H1 (cell line): ENCODE measurements around the gene ZC3H12C. TPM values are rescaled to one million over a fixed set of nuclear protein-coding genes. Genes with fewer than 3 reads are reported as not detected.
A peak's percentile ranks its signal among the peaks of the same experiment; 100 is the strongest.

Source experiments
- ATF2 ChIP-seq: IDR thresholded peaks from 2 replicates; pipeline ENCODE4 v1.6.1; 2012; ENCODE audit warnings: low read length, inconsistent platforms
- CBX8 ChIP-seq: fragments of 300-800, 300-1000 bp; sonication (generic); IDR thresholded peaks from 2 replicates; pipeline ENCODE4 v1.7.1; 2016; ENCODE audit warnings: low read depth, low read length, borderline replicate concordance
- CEBPB ChIP-seq: IDR thresholded peaks from 2 replicates; pipeline ENCODE4 v1.6.1; 2012; ENCODE audit warnings: low read depth, low read length
- CHD1 ChIP-seq: IDR thresholded peaks from 2 replicates; pipeline ENCODE4 v1.6.1; 2012; ENCODE audit warnings: low read depth, low read length, improper control_type of control experiment
- EGR1 ChIP-seq: IDR thresholded peaks from 2 replicates; pipeline ENCODE4 v1.6.1; 2011; ENCODE audit warnings: low read depth, low read length, borderline replicate concordance
- HDAC2 ChIP-seq, 2 experiments: fragments of 300-600 bp in 1 of 2; sonication (generic) in 1 of 2; IDR thresholded peaks; 2 replicates each; pipeline ENCODE4 v1.6.1; 2011 to 2012; ENCODE audit warnings: low read depth in 2 of 2, low read length in 2 of 2, mild to moderate bottlenecking in 2 of 2, moderate library complexity in 2 of 2, borderline replicate concordance in 1 of 2, inconsistent platforms in 1 of 2
- KDM4A ChIP-seq: IDR thresholded peaks from one replicate; pipeline ENCODE4 v1.7.1; 2012; ENCODE audit warnings: low read depth, mild to moderate bottlenecking, moderate library complexity, low read length, inconsistent platforms; ENCODE audit not compliant: severe bottlenecking
- POLR2A ChIP-seq, 2 experiments: IDR thresholded peaks; 1 replicate in 1 of 2; 2 replicates in 1 of 2; pipeline ENCODE4 v1.6.1; 2011; ENCODE audit warnings: low read depth in 2 of 2, low read length in 2 of 2, mild to moderate bottlenecking in 2 of 2; ENCODE audit errors: control extremely low read depth in 1 of 2
- RAD21 ChIP-seq, 2 experiments: IDR thresholded peaks in 1 of 2; conservative IDR thresholded peaks in 1 of 2; 2 replicates each; pipeline ENCODE4 v1.6.1; 2011; ENCODE audit warnings: low read depth in 2 of 2, low read length in 2 of 2, improper control_type of control experiment in 1 of 2, inconsistent platforms in 1 of 2, mild to moderate bottlenecking in 1 of 2, moderate library complexity in 1 of 2
- RBBP5 ChIP-seq: IDR thresholded peaks from 2 replicates; pipeline ENCODE4 v1.7.1; 2012; ENCODE audit warnings: low read depth, mild to moderate bottlenecking, inconsistent platforms, low read length, moderate library complexity, borderline replicate concordance
- RNF2 ChIP-seq: fragments of 200-900, 300-1000 bp; sonication (generic); IDR thresholded peaks from 2 replicates; pipeline ENCODE4 v1.7.1; 2016; ENCODE audit warnings: borderline replicate concordance, low read depth, mild to moderate bottlenecking, antibody characterized with exemption, low read length; ENCODE audit not compliant: poor library complexity, severe bottlenecking; ENCODE audit errors: missing control alignments
- RXRA ChIP-seq: IDR thresholded peaks from 2 replicates; pipeline ENCODE4 v1.6.1; 2011; ENCODE audit warnings: low read depth, mild to moderate bottlenecking, low read length, moderate library complexity; ENCODE audit not compliant: insufficient read depth
- SP1 ChIP-seq: IDR thresholded peaks from 2 replicates; pipeline ENCODE4 v1.6.1; 2011; ENCODE audit warnings: low read depth, low read length
- SUZ12 ChIP-seq: fragments of 200-600 bp; sonication (generic); IDR thresholded peaks from 2 replicates; pipeline ENCODE4 v1.6.1; 2012; ENCODE audit warnings: mild to moderate bottlenecking, inconsistent platforms, low read length, moderate library complexity, mixed read lengths
- TAF7 ChIP-seq: optimal IDR thresholded peaks from 2 replicates; pipeline ENCODE3; 2011; ENCODE audit warnings: low read depth, mild to moderate bottlenecking, inconsistent platforms, low read length, moderate library complexity, borderline replicate concordance
- TBP ChIP-seq: IDR thresholded peaks from 2 replicates; pipeline ENCODE4 v1.6.1; 2011; ENCODE audit warnings: low read depth, low read length, improper control_type of control experiment
- TEAD4 ChIP-seq: IDR thresholded peaks from 2 replicates; pipeline ENCODE4 v1.6.1; 2012; ENCODE audit warnings: low read depth, low read length, inconsistent platforms, mixed read lengths
- YY1 ChIP-seq: IDR thresholded peaks from 2 replicates; pipeline ENCODE4 v1.6.1; 2011; ENCODE audit warnings: low read depth, mild to moderate bottlenecking, low read length
- ZNF274 ChIP-seq: IDR thresholded peaks from 2 replicates; pipeline ENCODE4 v1.7.0; 2012; ENCODE audit warnings: low read length, borderline replicate concordance; ENCODE audit errors: extremely low read depth
- polyA plus RNA-seq, 7 experiments: library from polyadenylated mRNA; depleted of rRNA in 3 of 7; stranded (reverse) in 5 of 7; unstranded in 2 of 7; fragments of >200 nt in 5 of 7; fragments of 200-250 nt in 2 of 7; gene quantifications; 1 replicate in 5 of 7; 2 replicates in 1 of 7; 4 replicates in 1 of 7; pipeline versions ENCODE4 v1.2.1 to v1.2.3, GENCODE V29; 2011 to 2013; ENCODE audit warnings: missing spikeins in 2 of 7, mixed read lengths in 2 of 7
- total RNA-seq: library from RNA; stranded (reverse); fragmentation: NEBNext Ultra II Directional; extraction: Animal tissue kit (Norgen Biotek cat#: 25700); gene quantifications from 2 replicates; pipeline ENCODE4 v1.2.1, GENCODE V29; 2021
- TF ChIP-seq, protein P1 (sequence below): IDR thresholded peaks from 2 replicates; pipeline ENCODE4 v1.6.1; 2012; ENCODE audit warnings: inconsistent platforms

ZC3H12C gene
- total and polyA plus RNA-seq, 2 of the 8 experiments (the other 6 are each of a cell fraction or from before 2014, with no cell fraction given): 2.0 to 2.7 TPM

- TF ChIP-seq RBBP5: peak; percentile 55; the same call in 1 of the 2 replicates
- peak; percentile 48; the same call in 1 of the 2 replicates for TF ChIP-seq SUZ12
- no peak for TF ChIP-seq RNF2
- TF ChIP-seq TEAD4: no peak
- TF ChIP-seq RXRA: no peak
- TF ChIP-seq CEBPB: peak; percentile 96
- peak; percentile 85 for TF ChIP-seq TBP
- peak; percentile 74 for TF ChIP-seq KDM4A
- TF ChIP-seq ZNF274: no peak
- TF ChIP-seq RAD21 (IDR thresholded peaks at IDR 0.05 in 1 of 2, conservative IDR thresholded peaks at IDR 0.05 in 1 of 2; ENCODE audit: low read depth in 2 of 2, low read length in 2 of 2): peak in 1 of 2 experiments; percentile 35; a peak in 3 of 4 replicates
- TF ChIP-seq CBX8: no peak
- TF ChIP-seq CHD1: no peak
- 0 out of 4 replicates have a peak, but pooled peaks of 1 of the 2 experiments have one; percentile 60 for TF ChIP-seq HDAC2 (IDR thresholded peaks at IDR 0.05; ENCODE audit: borderline replicate concordance in 1 of 2, low read depth in 2 of 2, low read length in 2 of 2)
- TF ChIP-seq, protein P1, sequence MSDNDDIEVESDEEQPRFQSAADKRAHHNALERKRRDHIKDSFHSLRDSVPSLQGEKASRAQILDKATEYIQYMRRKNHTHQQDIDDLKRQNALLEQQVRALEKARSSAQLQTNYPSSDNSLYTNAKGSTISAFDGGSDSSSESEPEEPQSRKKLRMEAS: peak; percentile 39; the same call in 1 of the 2 replicates
- TF ChIP-seq SP1: no peak
- TF ChIP-seq TAF7: peak; percentile 86
- TF ChIP-seq ATF2: no peak
- TF ChIP-seq POLR2A (IDR thresholded peaks at IDR 0.05; ENCODE audit: control extremely low read depth in 1 of 2, low read depth in 2 of 2, low read length in 2 of 2): peak; percentile 15 to 88
- TF ChIP-seq EGR1: no peak
- 0 out of 2 replicates have a peak, but pooled peaks have one; percentile 19 for TF ChIP-seq YY1
Measured at GRCh38 chr11:110092515-110093406, at the start of gene ZC3H12C (continued).
